GM19239 (cell line): ENCODE results near the gene LAPTM4A.
"Not testable (repeated sequence)": the region's sequence is repeated elsewhere in the genome, so short reads cannot be mapped to it uniquely, and the experiment has no call there.

ENCODE experiments used
- DNase-seq: peaks from one replicate; pipeline ENCODE4 v3.0.0; 2011; ENCODE audit warnings: low spot score; ENCODE audit not compliant: insufficient read length
- FAIRE-seq: peaks from 2 replicates; lab custom pipeline; 2011; peaks lifted over from hg19 to GRCh38; lab: Jason Lieb, UNC

LAPTM4A gene

DNA sequence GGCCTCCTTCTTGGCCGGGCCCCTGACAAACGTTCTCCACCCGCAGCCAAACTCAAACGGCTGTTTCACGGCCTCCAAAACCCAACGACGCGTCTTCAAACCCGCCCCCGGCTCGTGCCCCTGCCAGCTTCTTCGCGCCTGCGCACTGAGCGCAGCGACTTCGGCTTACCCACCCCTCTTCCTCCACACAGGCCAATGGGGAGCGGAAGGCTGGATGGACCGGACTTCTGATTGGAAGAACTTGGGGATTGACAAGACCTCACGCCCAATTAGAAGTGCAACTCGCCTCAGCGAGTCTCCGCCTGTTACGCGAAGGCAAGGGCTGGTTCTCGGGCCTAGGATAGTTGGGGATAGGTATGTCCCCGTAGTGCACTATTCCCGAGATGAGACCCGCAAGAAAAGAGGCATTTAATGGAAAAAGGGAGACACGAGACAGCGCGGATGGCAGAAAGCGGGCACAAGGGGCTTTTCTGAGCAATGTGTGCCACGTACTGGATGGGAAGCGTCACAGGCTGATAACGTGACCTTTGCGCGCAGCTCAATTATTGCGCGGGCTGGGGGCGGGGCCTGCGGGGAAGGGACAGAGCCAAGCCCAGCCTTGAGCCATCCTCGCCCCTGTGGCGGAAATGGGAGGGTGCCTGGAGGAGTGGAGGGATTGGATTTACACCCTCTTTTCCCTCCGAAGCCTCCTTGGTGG lies at the start of gene LAPTM4A:
Gene LAPTM4A (minus strand): TSS at position 97 of the 697 bp plus-strand sequence. CDS start 108 bp downstream, outside the sequence.
- peak; percentile 97 for FAIRE-seq

DNA sequence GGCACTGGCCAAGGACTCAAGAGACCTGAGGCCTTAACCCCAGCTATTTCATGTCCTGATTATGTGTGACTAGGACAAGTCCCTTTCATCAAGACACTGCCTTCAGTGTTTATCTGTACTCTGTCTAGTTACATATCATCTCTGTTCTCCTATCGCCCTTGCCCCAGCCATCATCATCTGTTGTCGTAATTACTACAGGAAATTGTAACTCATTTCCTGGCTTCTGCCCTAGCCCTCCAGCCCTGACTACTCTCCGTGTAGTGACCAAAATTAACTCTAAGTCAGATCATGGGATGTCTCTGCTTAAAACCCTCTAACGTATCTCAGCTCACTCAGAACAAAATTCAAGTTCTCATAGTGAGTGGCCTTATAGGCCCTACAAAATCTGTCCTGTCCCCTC lies 49.3 kb upstream of the LAPTM4A start:
- DNase-seq (no peak), FAIRE-seq (no peak)

More for the DNA sequence above, at the start of gene LAPTM4A:
- DNase-seq = peak; percentile 84

DNA sequence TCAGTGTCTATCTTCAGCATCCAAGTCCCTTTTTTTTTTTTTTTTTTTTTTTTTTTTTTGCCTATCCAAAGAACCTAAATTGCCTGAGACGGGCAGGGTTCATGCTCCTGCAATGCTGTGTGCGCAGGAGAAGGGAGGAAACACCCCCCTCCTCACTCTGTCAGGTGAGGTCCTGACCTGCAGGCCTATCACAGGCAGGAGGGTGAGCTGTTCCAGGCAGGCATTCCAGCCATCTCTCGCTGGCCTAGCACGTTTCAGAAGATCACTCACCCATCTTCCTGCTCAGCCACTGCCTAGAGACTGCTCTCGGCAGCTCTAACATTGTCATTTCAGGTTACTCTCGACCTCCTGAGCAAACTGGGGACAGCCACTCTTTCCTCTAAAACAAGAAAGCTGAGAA lies 48.4 kb upstream of the LAPTM4A start:
- no peak for FAIRE-seq
- DNase-seq = no peak

DNA sequence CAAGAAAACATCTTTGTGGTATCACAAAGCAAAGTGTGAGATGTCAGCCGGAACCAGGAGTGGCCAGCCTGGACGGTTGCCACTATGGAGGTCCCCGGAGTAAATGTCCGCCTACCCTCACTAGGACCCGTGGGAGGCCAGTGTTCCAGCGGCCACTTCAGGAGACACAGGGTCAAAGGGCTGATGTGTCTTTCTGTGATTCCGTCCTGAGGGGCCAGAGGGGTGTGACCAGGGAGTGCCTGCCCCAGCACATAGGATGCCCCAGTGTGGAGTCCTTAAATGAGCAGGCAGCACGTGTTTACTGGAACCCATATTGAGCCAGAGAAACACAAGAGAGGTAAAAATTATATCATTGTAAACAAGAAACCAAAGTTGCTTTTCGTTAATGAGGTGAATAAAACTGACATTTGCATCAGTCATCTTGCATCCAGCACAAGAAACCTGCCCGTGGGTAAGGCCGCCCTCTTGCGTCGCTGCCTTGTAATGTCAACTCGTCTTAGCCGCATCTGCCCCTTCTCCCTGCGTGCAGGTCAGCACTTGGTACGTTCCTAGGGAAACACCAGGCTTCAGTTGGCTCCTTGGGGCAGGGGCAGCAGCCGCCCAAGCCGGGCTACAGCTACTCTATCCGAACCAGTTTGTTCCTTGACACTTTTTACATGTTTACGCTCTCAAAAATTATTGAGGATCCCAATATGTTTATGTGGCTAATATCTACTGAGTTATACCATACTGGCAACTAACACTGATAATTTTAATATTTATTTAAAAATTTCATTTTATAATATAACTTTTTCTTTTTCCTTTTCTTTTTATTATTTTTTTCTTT lies 46.7 kb upstream of the LAPTM4A start:
- FAIRE-seq = peak; percentile 84
- DNase-seq = peak; percentile 79

DNA sequence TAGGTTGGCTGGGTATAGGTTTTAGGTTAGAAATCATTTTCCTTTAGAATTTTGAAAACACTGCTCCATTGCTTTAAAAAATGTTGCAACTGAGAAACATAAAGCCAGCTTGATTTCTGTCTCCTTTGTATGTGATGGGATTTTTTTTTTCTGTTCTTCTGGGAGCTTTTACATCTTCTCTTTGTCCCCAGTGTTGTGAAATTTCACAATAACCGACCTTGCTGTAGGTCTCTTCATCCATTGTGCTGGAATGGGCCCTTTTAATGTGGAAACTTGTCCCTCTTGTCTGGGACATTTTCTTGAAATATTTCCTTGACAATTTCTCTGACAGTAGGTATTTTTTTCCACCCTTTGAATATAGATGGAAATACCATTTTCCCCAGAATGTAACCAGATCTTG lies 44.0 kb upstream of the LAPTM4A start:
- FAIRE-seq (no peak), DNase-seq (no peak)

DNA sequence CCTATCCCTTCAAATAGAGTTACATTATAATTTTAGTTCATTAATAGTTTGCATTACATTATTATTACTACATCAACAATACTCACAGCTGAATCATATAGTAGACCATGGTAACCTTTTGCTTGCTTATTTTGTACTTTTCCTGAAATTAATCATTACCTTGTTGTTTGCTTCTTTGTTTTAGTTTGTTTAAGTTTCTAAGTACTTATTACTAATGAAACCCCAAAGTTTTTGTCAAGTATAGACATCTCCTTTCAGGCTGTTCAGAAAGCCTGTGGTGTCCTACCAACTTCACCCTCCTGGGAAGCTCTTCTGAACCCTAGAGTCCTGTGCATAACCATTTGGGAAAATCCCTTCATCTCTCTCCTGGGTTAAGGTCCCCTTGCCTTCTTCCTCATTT lies 43.5 kb upstream of the LAPTM4A start:
- DNase-seq (no peak), FAIRE-seq (no peak)

DNA sequence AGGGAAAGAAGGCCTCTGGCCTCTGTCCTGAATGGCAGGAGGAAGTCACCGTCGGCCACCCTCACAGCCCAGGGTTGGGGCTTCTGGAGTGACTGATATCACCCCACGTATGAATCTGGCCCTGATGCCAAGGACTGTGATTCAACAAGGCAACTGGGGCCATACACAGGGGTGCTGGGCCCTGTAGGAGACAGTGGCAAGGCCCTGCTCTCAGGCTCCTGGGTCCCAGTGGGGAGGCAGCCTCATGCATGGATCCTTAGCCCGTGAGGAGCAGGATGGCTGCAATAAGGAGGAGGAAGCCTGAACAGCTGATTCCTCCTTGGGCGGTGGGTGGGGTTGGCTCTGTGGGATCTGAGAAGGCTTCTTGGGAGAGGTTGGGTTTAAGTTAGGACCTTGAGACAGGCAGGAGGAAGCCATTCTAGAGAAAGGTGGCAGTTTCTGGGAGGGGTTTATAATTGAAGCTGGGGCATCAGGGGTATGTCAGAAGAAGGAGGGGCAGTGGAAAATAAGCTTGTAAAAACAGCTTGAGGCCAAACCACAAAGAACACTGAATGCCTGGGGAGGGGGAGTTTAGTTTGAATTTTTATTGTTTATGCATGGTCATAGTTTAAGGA lies 42.8 kb upstream of the LAPTM4A start:
- FAIRE-seq (no peak), DNase-seq (no peak)

DNA sequence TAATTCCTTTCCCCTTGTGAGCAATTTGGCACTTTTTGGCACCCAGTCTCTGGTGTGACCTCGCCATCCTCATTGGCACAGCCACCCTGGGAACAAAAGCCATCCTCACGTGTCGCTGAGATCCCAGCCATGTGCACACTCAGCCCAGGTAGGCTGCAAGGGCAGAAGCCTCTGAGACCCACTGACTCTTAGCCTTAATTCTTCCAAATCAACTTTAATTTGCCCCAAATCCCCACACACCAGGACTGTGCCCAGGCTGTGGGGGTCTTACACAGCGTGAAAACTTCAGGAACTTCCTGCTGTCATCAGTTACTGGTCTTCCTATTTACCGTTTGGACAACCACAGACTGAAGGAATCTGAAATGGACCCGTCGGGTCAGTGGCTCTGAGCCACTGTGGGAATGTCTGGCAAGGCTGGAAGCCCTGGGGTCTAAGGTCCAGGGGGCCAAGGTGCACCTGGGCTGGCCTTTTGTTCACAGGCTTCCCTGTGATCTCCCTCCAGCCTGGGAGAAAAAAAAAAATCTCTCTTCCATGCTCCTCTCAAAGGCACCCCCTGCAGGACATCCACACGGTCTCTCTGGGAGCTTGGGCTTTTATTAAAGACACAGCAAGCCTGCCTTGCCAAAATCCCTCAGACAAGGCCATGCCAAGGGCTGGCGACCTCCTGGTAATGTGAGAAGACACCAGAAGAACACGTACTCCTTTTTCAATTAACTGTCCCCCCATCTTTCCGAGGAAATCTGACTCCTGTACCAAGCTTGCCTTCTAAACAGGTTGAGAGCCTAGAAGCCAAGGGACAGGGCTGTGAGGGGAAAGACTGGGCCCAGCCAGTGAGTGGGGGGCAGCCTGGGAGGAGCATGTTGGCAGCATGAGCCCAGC lies 42.1 kb upstream of the LAPTM4A start:
- DNase-seq (no peak), FAIRE-seq (no peak)

DNA sequence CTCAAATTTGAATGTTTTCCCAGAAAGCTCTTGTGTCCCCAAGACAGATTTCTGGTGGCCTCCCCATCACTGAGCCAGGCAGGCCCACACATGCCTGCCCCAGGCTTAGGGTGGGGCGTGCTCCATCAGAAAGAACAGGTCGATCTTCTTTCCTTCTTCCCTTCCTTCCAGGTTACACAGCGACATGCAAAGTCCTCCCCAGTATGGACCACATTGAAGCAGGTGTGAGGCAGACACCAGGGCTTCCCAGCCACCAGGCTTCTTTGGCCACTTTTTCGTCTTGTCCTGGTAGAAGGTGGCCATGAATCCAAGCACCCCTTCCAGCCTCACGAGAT lies 41.4 kb upstream of the LAPTM4A start:
- FAIRE-seq = no peak
- no peak for DNase-seq

DNA sequence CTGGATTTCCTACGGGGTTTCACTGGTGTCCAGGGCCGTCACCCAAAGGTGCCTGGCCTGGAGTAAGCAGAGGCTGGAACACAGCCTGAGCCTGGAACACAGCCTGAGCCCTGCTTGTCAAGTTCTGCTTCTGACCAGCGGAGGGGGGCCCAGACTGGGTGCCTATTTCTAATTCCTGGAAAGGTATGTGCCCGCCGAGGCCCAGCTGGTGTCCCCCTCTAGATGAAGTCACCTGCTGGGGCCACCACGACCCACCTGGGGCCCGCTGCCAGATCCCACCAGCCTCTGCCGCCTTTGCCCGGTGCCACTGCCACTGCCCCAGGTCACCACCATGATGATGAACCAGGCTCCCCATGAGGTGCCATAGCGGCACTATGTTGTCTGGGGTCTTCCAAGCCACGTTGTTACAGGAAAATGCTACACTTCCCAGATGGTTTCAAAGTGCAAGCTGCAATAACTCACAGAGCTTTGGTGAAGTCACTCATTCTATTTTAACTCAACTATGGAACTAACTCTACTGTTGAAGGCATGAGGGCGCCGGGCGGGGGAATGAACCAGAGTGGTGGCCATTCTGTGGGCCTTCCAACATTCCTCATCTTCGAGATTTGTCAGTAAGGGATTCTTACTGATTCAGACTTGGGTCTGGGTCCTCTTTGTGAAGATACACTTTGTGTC lies 40.9 kb upstream of the LAPTM4A start:
- DNase-seq = no peak
- no peak for FAIRE-seq

DNA sequence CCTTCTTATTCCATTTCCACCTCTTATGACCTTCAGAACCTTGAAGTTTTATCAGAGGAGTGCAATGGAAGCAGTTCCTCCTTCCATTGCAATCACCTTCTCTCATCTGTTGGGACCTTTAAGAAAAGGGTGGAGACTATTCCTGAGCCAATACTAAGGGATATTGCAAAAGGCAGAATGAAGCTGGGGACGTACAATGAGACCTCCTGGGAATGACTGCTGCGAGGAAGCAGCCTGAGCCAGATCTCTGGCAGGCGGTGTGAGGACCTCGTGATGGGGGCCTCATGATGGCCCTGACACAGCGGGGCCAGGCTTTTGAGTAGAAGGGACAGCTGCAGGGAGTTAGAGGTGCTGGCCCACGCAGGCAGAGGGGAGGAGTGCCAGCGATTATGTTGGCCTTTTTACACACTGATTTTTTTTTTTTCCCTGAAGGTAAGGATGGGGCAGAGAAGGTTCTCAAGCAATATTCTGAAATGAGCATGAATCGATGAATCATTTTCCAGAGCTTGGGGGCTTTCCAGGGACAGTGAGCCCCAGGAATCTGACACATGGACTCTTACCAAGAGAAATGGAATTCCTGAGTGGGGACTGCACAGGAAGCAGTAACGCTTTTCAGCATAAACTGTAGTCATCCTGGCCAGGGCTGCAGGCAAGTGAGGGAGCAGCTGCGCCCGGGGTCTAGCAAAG lies 40.0 kb upstream of the LAPTM4A start:
- no peak for DNase-seq
- FAIRE-seq = no peak

DNA sequence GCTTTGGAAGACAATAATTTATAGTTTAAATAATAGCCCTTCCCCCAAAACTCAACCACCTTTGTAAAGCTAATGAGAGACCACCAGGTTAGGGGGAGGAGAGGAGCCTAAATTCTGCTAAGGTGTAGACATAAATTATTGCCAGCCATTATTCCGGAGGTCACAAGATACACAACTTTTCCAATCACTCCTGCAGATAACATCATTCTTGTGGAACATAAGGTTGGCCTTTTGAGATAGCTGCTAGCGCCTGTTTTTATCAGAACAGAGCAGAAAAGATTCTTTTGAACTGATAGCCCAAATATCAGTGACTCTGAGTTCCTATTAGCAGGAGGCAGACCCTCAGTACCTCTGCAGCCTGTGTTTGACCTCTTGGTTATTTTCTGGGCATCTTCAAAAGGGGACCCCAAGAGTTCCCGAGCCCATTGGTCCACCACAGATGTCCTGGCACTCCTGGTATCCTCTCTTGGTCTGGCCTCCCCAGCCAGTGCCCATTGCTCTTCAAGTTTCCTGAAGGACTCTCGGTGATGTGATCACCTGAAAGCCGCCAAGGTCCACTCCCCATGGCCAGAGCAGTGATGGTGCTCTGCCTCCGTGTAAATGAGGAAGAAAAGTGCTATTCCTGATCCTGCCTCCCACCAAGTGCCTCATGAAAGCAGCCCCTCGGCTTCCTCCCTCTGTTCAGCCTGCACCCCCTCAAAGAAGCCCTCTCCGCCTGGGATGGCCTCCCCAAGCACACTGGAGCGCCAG lies 38.5 kb upstream of the LAPTM4A start:
- FAIRE-seq = no peak
- DNase-seq = no peak

DNA sequence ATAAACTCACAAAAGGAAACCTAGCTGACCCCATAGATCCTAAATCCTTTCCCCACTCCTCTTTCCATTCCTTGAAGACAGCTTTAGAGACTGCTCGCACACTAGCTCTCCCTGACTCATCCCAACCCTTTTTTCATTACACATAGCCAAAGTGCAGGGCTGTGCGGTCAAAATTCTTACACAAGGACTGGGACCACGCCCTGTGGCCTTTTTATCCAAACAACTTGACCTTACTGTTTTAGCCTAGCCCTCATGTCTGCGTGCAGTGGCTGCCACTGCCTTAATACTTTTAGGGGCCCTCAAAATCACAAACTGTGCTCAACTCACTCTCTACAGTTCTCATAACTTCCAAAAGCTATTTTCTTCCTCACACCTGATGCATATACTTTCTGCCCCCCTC lies 34.5 kb upstream of the LAPTM4A start:
- DNase-seq, FAIRE-seq: not testable (repeated sequence)

DNA sequence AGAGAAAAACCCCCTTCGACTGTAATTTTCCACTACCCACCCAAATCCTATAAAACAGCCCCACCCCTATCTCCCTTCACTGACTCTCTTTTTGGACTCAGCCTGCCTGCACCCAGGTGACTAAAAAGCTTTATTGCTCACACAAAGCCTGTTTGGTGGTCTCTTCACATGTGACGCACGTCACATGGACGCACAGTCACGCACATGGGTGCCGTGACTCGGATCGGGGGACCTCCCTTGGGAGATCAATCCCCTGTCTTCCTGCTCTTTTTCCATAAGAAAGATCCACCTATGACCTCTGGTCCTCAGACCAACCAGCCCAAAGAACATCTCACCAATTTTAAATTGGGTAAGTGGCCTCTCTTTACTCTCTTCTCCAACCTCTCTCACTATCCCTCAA lies 31.4 kb upstream of the LAPTM4A start:
- FAIRE-seq, DNase-seq: not testable (repeated sequence)

DNA sequence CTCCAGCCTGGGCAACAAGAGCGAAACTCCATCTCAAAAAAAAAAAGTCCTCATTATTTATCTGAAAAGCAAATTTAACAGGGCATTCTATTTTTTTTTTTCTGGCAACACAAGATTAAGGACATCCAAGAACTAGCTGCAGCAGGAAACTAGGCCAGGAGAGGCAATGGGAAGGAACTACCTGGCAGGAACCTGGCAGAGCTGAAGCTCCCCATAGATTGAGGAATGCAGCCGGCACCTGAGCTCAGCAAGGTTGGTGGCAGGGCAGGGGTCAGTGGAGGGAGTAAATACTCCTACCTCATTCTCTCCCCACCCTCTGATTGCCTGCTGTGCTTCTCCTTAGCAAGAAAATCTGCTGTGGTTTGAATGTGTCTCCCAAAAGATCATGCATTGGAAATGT lies 30.4 kb upstream of the LAPTM4A start:
- DNase-seq (no peak), FAIRE-seq (no peak)

DNA sequence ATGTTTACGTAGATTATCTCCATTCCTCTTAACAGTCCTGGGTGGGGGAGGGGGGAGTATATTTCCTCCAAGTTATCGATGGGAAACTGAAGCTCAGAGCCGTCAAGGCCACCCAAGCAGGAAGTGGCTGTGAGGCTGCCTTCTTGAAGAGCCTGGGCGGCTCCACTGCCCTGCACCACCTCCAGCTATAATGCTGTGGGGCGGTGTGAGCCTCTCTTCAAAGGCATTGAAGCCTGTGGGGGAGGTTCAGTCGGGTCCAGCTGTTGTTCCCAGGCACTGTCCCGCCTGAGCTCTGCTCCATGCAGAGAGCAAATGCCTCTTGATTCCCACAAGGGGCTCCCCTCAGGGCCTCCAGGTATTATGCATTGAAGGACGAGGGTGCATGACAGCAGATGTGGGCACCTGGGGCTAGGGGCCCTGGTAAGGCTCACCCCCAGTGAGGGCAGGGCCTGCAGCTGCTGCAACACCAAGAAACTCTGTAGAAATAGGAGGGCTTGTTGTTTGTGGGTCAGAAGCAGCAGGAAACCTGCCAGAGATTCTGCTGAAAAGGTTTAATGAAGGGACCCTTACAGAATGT lies 29.5 kb upstream of the LAPTM4A start:
- DNase-seq (no peak), FAIRE-seq (no peak)

DNA sequence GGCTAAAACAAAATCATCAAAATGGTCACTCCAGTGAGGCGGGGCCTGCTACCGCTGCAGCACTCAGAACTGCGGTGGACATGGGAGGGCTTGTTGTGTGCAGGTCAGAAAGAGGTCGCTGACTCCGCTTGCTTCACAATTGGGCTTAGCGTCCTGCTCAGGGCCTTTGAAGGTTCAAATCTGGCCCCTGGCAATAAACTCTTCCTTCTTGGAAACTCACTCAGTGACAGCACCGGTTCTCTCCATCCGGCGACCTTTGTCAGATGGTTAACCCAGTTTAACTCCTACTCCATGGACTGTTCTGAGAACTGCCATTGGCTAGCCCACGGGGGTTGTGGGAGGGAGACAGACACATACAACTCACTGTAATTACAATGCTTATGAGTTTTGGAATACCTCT lies 29.0 kb upstream of the LAPTM4A start:
- FAIRE-seq = no peak
- DNase-seq = no peak

DNA sequence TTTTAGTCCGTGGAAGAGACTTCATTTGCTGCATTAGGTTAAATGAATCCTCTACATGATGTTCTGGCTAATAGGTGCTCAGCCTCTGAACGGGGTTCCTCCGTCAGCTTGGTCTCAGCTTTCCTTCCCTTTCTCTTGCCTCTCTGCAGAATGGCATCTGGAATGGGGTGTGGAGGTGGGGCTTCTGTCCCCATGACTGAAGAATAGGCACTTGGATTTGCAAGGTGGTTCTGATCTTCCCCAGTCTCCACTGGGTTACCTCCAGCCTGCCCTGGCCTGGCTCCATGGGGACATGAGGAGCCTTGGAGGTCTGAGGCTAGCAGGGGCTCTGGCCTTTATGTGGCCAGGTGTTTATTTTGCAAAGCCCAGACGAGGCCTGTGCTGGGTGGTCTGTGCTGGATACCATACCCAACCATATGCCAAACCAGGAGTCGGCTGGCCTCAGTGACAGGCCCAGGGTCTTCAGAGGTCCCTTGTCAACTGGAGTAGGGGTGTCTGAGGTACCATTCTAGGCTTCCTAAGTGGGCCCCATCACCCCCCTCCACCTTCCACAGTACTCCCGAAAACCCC lies 28.2 kb upstream of the LAPTM4A start:
- no peak for FAIRE-seq
- no peak for DNase-seq
